Smooth muscle cell (in vitro differentiated cells): Measurements from ENCODE around the gene C1orf87. TPM values are rescaled to one million over a fixed set of nuclear protein-coding genes. Genes with fewer than 3 reads are reported as not detected.

Experiments
- DNase-seq: peaks from one replicate; lab custom pipeline; 2025; ENCODE audit not compliant: unreplicated experiment; lab: John Stamatoyannopoulos, UW
- H2AFZ ChIP-seq: fragments of 200-600 bp; sonication (generic); 2 replicates; pipeline ENCODE4 v1.6.0; 2016; ENCODE audit warnings: antibody characterized with exemption, low read depth, mild to moderate bottlenecking
- H3F3A ChIP-seq: fragments of 200-600 bp; sonication (generic); 2 replicates; pipeline ENCODE4 v1.6.0; 2017; ENCODE audit warnings: antibody characterized with exemption, low read depth
- H3K27ac ChIP-seq: fragments of 200-600 bp; sonication (generic); 2 replicates; pipeline ENCODE4 v1.5.1; 2016; ENCODE audit warnings: low read depth, mild to moderate bottlenecking
- H3K27me3 ChIP-seq: fragments of 200-600 bp; sonication (generic); 2 replicates; pipeline ENCODE4 v1.6.1; 2016; ENCODE audit warnings: low read depth, mild to moderate bottlenecking
- H3K36me3 ChIP-seq: fragments of 200-600 bp; sonication (generic); 2 replicates; pipeline ENCODE4 v1.5.1; 2016; ENCODE audit warnings: low read depth
- H3K4me1 ChIP-seq: fragments of 200-600 bp; sonication (generic); 2 replicates; pipeline ENCODE4 v1.5.1; 2016; ENCODE audit warnings: low read depth
- H3K4me2 ChIP-seq: fragments of 200-600 bp; sonication (generic); 2 replicates; pipeline ENCODE4 v1.6.0; 2016; ENCODE audit warnings: mild to moderate bottlenecking
- H3K4me3 ChIP-seq: fragments of 200-600 bp; sonication (generic); 2 replicates; pipeline ENCODE4 v1.5.1; 2016; ENCODE audit warnings: mild to moderate bottlenecking
- H3K79me2 ChIP-seq: fragments of 200-600 bp; sonication (generic); 2 replicates; pipeline ENCODE4 v1.6.0; 2016; ENCODE audit warnings: low read depth, mild to moderate bottlenecking
- H3K9ac ChIP-seq: fragments of 200-600 bp; sonication (generic); 2 replicates; pipeline ENCODE4 v1.6.0; 2016; ENCODE audit warnings: low read depth
- H3K9me3 ChIP-seq: fragments of 200-600 bp; sonication (generic); replicated peaks from 2 replicates; pipeline ENCODE4 v1.5.1; 2016; ENCODE audit warnings: low read depth
- H4K20me1 ChIP-seq: fragments of 200-600 bp; sonication (generic); 2 replicates; pipeline ENCODE4 v1.6.0; 2016; ENCODE audit warnings: low read depth
- CTCF ChIP-seq: fragments of 200-600 bp; sonication (generic); IDR thresholded peaks from 2 replicates; pipeline ENCODE4 v1.5.1; 2017; ENCODE audit warnings: borderline replicate concordance, mild to moderate bottlenecking, antibody characterized with exemption; ENCODE audit not compliant: insufficient read depth, poor library complexity, severe bottlenecking
- WGBS: methylation state at CpG from one replicate; pipeline ENCODE4 v1.1.7; 2016; ENCODE audit warnings: low lambda C conversion rate; 5-methylcytosine and 5-hydroxymethylcytosine counted together
- polyA plus RNA-seq: library from polyadenylated mRNA; unstranded; fragments of >200 nt; fragmentation: Nextera tagmentation; extraction: Ambion mirVana; gene quantifications from 2 replicates; pipeline ENCODE4 v1.2.1, GENCODE V29; 2016
- total RNA-seq: library from RNA; depleted of rRNA; stranded (reverse); fragments of >200 nt; gene quantifications from 2 replicates; pipeline ENCODE4 v1.2.3, GENCODE V29; 2014

C1orf87 gene
- total and polyA plus RNA-seq, 2 experiments from 2014 or later, result not detected

GRCh38 chr1:59967141-59967697, 106.4 kb downstream of the C1orf87 start:
- no peaks in the 10 kb centered on the region for H3K9me3 ChIP-seq
- H3K27me3 ChIP-seq, result no peaks in the 10 kb centered on the region
- no peak for TF ChIP-seq CTCF
- no peaks in the 10 kb centered on the region for H3K36me3 ChIP-seq
- H3K4me3 ChIP-seq, result no peak overlapping the region
- H3K79me2 ChIP-seq, result no peaks in the 10 kb centered on the region
- no peak overlapping the region for H2AFZ ChIP-seq
- WGBS, result 4% methylated on average over 6 of the region's 6 CpGs
- no peak overlapping the region for H3K9ac ChIP-seq
- peaks cover 14% of the 10 kb centered on the region for H3F3A ChIP-seq
- peak overlapping the region; percentile 48 for H3K27ac ChIP-seq
- DNase-seq, result no peak
- H3K4me1 ChIP-seq, result peaks cover 5% of the 10 kb centered on the region
- peak overlapping the region; percentile 16 for H3K4me2 ChIP-seq
- H4K20me1 ChIP-seq, result no peaks in the 10 kb centered on the region

- Histone ChIP-seq H2AFZ (no peak overlapping the region), H3K36me3 (no peaks in the 10 kb centered on the region), H4K20me1 (no peaks in the 10 kb centered on the region), H3K4me1 (no peaks in the 10 kb centered on the region), H3K79me2 (no peaks in the 10 kb centered on the region), H3K4me3 (no peak overlapping the region), H3K4me2 (no peak overlapping the region), H3K9me3 (no peaks in the 10 kb centered on the region), H3K27ac (no peak overlapping the region), H3K27me3 (no peaks in the 10 kb centered on the region), H3K9ac (no peak overlapping the region), H3F3A (no peaks in the 10 kb centered on the region)
- no peak for TF ChIP-seq CTCF
- WGBS, result 55% methylated on average over 2 of the region's 2 CpGs
- no peak for DNase-seq
These were observed 121.5 kb downstream of the C1orf87 start for GRCh38 chr1:59952065-59952464.

- no peaks in the 10 kb centered on the region for H3K4me1 ChIP-seq
- H3K27ac ChIP-seq, result no peak overlapping the region
- TF ChIP-seq CTCF, result no peak
- H3K9ac ChIP-seq, result no peak overlapping the region
- H3K4me3 ChIP-seq, result no peak overlapping the region
- no peaks in the 10 kb centered on the region for H3K79me2 ChIP-seq
- DNase-seq, result no peak
- H3F3A ChIP-seq, result no peaks in the 10 kb centered on the region
- H3K4me2 ChIP-seq, result no peak overlapping the region
- no peaks in the 10 kb centered on the region for H3K36me3 ChIP-seq
- no peaks in the 10 kb centered on the region for H3K9me3 ChIP-seq
- H2AFZ ChIP-seq, result no peak overlapping the region
- no peaks in the 10 kb centered on the region for H4K20me1 ChIP-seq
- no peaks in the 10 kb centered on the region for H3K27me3 ChIP-seq
These were observed 123.9 kb downstream of the C1orf87 start for GRCh38 chr1:59949648-59950047.

- H3K4me1 ChIP-seq, result no peaks in the 10 kb centered on the region
- H3F3A ChIP-seq, result no peaks in the 10 kb centered on the region
- H3K79me2 ChIP-seq, result no peaks in the 10 kb centered on the region
- H2AFZ ChIP-seq, result no peak overlapping the region
- no peaks in the 10 kb centered on the region for H3K27me3 ChIP-seq
- no peaks in the 10 kb centered on the region for H3K9me3 ChIP-seq
- no peak for DNase-seq
- no peak overlapping the region for H3K9ac ChIP-seq
- TF ChIP-seq CTCF, result no peak
- no peak overlapping the region for H3K4me3 ChIP-seq
- no peaks in the 10 kb centered on the region for H4K20me1 ChIP-seq
- 79% methylated on average over 1 of the region's 1 CpG for WGBS
- H3K4me2 ChIP-seq, result no peak overlapping the region
- H3K27ac ChIP-seq, result no peak overlapping the region
- no peaks in the 10 kb centered on the region for H3K36me3 ChIP-seq
These were observed 124.6 kb downstream of the C1orf87 start for GRCh38 chr1:59948990-59949389.
